HS-27A (cell line): Measurements from ENCODE around the gene RBM33.

Experiments
- DNase-seq: peaks from one replicate; pipeline ENCODE4 v3.0.0-alpha.2; 2012; ENCODE audit warnings: low read depth, missing footprints

Gene RBM33

GRCh38 chr7:155774947-155775346 is 130.5 kb downstream of the RBM33 start:
- no peak for DNase-seq

DNA sequence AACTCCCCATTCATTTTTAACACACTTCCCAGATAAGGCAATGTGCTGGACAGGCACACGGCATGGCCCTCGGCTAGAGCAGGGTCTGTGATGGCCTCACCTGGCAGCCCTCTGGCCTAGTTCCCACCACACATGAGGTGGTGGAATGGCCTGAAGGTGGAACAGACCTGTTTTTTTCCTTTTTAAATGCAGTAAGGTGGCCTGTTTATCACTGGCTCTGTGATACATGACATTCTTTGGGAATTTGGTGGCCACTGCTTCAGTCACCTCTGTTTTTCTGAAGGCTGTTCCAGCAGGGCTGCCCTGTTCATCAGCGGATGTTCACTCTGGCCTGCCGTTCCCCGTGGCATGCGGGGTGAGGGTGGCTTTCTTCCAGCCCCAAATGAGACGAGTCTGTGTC is 131.2 kb downstream of the RBM33 start:
- DNase-seq, result no peak

DNA sequence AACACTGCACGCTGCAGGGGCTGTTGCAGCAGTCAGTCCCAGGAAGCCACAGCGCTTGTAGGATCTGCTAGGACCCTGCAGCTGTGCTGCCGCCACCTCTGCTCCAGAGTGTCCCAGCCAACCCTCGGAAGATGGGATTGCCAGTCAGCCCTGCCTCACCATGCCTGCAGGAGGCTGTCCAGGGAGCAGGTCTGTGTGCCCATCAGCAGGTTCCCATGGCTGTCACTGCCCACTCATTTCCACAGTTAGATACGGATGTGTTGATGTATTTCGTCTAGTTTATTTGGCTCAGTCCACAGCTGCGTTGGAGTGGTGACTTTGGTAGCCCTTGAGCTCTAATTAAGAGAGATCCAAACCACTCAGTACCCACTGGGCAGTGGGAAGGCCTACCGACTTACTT is 132.1 kb downstream of the RBM33 start:
- no peak for DNase-seq

DNA sequence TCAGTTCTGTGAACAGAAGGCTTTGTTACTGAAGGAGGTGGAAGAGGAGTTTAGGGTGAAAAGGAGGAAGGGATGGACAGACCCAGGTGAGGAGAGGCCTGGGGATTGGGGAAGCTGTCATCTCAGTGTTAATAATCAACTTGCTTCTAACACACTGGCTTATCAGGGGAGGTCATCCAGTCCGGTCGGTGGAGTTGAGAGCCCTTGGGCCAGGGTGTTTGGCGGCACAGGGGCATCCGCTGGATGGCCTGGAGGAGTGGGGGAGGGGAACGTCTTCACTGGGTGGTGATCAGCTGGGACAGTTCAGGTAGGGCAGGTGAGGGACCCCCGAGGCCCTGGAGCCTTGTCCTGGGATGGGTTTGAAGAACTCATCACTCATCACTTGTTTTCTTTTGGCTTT is 133.9 kb downstream of the RBM33 start:
- DNase-seq, result no peak

- no peak for DNase-seq
These were observed 136.4 kb downstream of the RBM33 start for GRCh38 chr7:155780884-155781283.

DNA sequence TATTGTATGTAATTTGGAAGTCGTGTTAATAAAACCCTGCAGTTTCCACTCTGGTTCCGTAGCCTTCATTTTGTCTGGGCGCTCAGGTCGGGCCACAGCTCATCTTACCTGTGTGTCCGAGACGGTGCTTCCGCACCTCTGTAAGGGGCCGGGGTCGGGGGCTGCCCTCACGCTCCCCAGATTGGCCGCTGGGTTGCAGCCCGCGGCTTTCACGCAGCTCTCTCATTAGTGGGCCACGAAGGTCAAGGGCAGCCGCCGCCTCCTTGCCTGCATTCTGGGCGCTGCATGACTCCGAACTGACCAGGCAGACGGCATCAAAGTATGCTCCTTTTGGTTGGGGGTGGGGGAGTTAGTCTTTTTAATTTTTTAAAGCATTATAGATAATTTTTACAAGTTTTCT is 137.0 kb downstream of the RBM33 start:
- DNase-seq, result no peak

DNA sequence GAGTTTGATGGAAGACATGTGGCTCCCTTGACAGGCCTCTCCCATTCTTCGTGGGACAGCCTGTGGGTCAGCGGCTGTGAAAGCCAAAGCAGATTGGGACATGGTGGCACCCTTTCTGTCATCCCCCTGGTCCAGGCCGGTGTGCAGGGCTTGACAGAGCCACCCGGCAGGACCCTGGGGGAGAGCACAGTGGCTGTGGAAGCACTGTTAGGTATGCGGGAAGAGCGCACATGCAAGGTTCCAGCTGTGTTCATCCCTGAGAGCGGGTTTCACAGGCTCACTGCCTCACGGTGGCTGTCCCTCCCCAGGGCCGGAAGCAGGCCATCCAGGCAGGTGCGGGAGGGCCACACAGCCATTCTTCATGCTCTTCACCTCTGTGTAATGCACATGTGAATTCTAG is 138.0 kb downstream of the RBM33 start:
- no peak for DNase-seq

- no peak for DNase-seq
These were observed 141.1 kb downstream of the RBM33 start for GRCh38 chr7:155785536-155785935.

DNA sequence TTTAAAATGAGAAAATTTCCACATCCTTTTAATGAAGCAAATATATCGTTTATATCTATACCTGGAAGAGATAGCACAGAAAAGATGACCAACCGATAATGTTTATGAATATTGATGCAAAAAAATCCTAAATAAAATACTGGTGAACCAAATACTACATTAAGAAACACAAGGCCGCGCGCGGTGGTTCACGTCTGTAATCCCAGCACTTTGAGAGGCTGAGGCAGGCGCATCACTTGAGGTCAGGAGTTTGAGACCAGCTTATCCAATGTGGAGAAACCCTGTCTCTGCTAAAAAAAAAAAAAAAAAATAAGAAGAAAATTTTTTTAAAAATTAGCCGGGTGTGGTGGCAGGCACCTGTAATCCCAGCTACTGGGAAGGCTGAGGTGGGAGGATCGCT is 142.0 kb downstream of the RBM33 start:
- DNase-seq, result no peak

DNA sequence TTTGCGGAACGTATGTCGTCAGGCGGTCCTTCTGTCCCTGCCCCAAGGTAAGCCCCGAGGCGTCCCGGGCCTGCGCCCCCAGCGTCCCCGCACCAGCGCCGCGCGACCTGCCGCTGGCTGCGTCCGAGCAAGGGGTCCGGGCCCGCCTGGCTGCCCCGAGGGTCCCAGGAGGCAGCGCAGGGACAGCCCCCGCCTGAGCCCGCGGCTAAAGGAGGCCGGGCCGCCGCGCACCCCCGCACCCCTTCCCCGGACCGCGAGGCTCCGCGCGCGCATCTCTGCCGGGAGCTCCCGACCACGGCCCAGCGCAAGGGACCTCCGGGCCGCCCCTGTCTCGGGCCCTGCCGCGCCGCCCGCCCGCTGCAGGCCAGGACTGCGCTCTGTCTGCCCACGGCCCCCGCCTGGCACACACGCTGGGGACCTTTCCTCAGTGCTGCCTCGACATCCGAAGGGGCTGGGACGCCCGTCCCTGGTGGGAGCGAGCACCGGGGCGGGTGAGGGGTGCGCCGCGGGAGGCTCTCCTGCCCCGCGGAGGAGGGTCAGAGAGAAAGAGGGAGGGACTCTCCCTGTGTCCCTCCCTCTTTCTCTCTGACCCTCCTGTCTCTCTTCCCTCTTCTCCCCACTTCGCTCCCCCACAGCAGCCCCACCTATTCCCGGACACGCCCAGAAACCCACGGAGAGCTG is 142.8 kb downstream of the RBM33 start:
- no peak for DNase-seq

DNA sequence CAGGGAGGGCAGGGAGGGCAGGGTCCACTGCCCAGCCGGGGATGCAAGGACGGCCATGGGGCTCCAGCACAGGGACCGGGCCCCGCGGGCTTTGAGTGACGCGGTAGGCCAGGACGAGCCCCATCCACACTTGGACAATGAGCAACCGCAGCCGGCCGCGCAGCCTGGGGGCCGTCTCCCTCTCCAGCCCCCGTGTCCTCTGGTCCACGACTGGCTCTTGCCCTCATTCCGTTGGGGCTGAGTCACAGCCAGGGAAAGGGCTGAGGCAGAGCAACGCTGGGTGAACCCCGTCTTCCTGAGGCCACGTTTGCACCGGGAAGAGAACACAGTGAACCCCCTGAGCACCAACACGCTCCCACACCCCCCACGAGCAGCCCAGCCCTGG is 144.1 kb downstream of the RBM33 start:
- no peak for DNase-seq

DNA sequence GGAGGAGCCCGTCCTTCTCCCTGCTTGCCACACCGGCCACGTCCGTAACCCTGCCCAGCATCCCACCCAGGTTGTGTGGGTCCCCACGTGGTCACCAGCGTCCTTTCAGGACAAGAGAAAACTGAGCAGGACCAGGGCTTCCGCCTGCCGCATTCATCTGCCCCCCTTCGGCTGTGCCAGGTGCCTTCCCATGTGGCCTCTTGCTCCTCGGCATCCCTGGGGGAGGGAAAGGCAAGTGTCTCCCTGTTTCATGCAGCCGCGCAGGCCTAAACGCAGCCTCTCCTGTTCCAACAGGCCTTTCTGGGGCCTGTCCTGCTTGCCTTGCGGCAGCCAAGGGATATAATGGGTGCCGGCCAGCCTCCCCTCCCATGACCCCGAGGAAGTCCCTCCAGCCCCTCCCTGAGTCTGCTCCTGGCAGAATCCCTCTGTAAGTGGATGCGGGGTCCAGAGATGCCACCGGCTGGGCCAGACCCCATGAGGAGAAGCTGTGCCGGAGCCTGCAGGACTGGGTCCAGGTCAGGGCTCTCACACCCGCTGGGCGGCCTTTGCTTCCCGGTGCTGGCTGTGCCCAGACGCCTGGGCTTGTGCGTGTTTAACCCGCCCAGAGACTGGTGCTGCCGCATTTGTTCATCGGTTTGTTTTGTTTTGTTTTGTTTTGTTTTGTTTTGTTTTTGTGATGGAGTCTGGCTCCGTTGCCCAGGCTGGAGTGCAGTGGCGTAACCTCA is 144.7 kb downstream of the RBM33 start:
- no peak for DNase-seq

GRCh38 chr7:155790666-155791065 is 146.2 kb downstream of the RBM33 start:
- DNase-seq, result no peak

DNA sequence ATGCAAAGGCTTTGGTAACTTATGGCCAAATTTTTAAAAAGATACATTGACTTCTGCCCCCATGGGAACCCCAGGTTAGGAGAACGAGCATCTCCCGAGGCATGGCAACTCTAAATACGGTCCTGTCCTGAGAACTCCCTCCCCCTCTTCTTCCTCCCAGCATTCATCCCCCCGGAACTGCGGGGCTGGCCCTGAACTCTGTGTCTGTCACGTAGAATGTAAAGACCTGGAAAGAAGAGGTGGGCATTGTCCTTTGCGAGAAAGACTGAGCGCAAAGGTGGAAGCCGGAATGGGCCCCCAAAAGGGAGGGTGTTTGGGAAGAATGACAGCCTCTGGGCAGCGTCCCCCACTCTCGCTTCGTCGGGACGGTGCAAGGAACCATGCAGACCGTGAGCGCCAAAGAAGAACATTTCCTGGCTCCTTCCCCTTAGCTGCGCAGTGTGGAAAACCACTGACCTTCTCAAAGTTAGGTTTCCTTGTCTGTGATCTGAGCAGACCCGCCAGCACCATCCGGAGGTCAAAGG is 146.8 kb downstream of the RBM33 start:
- DNase-seq, result no peak

DNA sequence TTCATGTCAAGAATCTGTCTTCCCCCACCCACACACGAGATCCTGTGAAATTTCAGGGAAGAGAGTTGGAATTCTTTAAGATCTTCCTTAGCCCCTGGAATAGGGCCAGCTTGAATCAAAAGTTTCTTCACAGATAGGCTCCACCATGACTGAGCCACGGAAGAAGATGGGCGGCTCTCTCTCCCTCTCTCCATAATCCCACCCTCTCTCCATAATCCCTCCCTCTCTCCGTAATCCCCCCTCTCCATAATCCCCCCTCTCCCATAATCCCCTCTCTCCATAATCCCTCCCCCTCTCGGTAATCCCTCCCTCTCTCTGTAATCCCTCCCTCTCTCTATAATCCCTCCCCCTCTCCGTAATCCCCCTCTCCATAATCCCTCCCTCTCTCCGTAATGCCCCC is 147.4 kb downstream of the RBM33 start:
- DNase-seq, result no peak

- DNase-seq, result no peak
These were observed 148.0 kb downstream of the RBM33 start for GRCh38 chr7:155792315-155792960.

GRCh38 chr7:155792999-155793560 is 148.6 kb downstream of the RBM33 start:
- DNase-seq, result no peak

GRCh38 chr7:155793720-155794119 is 149.3 kb downstream of the RBM33 start:
- no peak for DNase-seq

DNA sequence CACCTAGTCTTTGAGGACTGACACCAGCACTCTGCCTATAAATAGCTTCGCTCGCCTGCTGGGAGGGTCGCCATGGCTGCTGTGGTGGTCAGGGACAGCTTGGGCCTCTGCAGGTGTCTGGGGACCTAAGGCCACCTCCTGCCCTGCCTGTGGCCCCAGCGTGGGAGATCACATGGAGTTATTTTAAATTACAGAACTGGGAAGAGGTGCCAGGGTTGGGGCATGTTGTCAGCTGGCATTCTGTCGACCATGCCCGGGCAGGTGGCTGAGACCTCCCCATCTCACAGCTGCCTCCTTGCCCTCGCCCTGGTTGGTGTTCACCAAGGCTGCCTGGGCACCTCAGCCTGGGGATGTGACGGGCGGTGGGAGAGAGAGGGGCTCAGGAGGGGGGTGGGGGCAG is 149.7 kb downstream of the RBM33 start:
- no peak for DNase-seq

- no peak for DNase-seq
These were observed 150.9 kb downstream of the RBM33 start for GRCh38 chr7:155795401-155795800.

DNA sequence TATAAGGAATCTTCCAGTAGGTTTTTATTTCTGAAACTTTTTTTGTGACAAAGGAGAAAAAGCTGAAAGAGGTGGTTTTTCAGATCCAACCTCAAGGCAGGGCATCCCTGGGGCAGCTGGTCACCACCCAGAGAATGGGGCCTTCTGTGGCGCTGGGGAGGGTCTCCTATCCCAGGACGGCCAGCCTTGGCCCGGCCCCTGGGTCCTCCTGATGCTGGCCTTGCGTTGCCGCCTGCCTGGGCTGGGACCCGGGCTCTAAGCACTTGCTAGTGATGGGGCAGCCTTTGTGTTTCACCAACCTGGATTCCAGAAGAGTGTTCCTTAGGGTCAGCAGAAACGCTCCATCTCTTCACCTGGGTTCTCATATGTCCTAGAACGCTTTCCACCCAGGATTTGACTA is 151.5 kb downstream of the RBM33 start:
- no peak for DNase-seq

GRCh38 chr7:155796381-155797261 is 152.2 kb downstream of the RBM33 start:
- no peak for DNase-seq
